GM12878 (cell line): ENCODE results near the gene DHFR. TPM values are rescaled to one million over a fixed set of nuclear protein-coding genes. Genes with fewer than 3 reads are reported as not detected.

Experiments used
- ATAC-seq: fragments of 200-7000 bp; cut with Tn5 transposase; 3 replicates; pipeline ENCODE4 v1.9.1; 2020; ENCODE audit warnings: mild to moderate bottlenecking, moderate library complexity
- BruUV-seq: library from RNA; stranded (reverse); fragments of 400-500 nt; replicated peaks from 2 replicates; lab custom pipeline; 2021; lab: Mats Ljungman, UMichigan
- CTCF ChIA-PET: fragments of 300-600 bp; sonication (Branson Sonifier 250); formaldehyde crosslinking; extraction: SDS; loops from one replicate; lab custom pipeline; 2021; ENCODE audit warnings: inconsistent platforms; lab: Yijun Ruan, JAX
- POLR2A ChIA-PET: fragments of 350-600 bp; formaldehyde crosslinking; extraction: SDS; loops from one replicate; lab custom pipeline; 2021; ENCODE audit warnings: inconsistent platforms; lab: Charles Lee
- RAD21 ChIA-PET: fragments of 300-600 bp; sonication (Branson Sonifier 250); formaldehyde crosslinking; loops from one replicate; lab custom pipeline; 2023; ENCODE audit warnings: antibody characterized with exemption; ENCODE audit not compliant: unreplicated experiment; lab: Charles Lee
- SMC1A ChIA-PET: fragments of 300-600 bp; sonication (Branson Sonifier 250); formaldehyde crosslinking; loops from one replicate; lab custom pipeline; 2023; ENCODE audit not compliant: unreplicated experiment, uncharacterized antibody; lab: Charles Lee
- DNase-seq: peaks from one replicate; pipeline ENCODE4 v3.0.0-alpha.2; 2011; ENCODE audit warnings: low read depth, low spot score
- FAIRE-seq: peaks from 3 replicates; lab custom pipeline; 2011; peaks lifted over from hg19 to GRCh38; lab: Jason Lieb, UNC
- H2AFZ ChIP-seq: 2 replicates; pipeline ENCODE4 v1.6.0; 2011; ENCODE audit warnings: low read depth, low read length, control low read depth; ENCODE audit not compliant: control insufficient read depth
- H3K27ac ChIP-seq: 2 replicates; pipeline ENCODE4 v1.5.1; 2011; ENCODE audit warnings: control low read depth; ENCODE audit not compliant: control insufficient read depth, insufficient read depth
- H3K27me3 ChIP-seq, 2 experiments: replicated peaks in 1 of 2; 2 replicates each; pipeline versions ENCODE4 v1.6.0 to v1.6.1; 2011; ENCODE audit warnings: low read length in 1 of 2; ENCODE audit not compliant: control insufficient read depth in 2 of 2, insufficient read depth in 2 of 2
- H3K36me3 ChIP-seq, 2 experiments: 2 replicates each; pipeline ENCODE4 v1.5.1; 2011; ENCODE audit warnings: low read length in 1 of 2; ENCODE audit not compliant: control insufficient read depth in 2 of 2, insufficient read depth in 2 of 2
- H3K4me1 ChIP-seq: 2 replicates; pipeline ENCODE4 v1.6.1; 2011; ENCODE audit warnings: mild to moderate bottlenecking, low read length, moderate library complexity, mixed read lengths; ENCODE audit not compliant: control insufficient read depth, insufficient read depth
- H3K4me2 ChIP-seq: 2 replicates; pipeline ENCODE4 v1.6.0; 2011; ENCODE audit warnings: control low read depth; ENCODE audit not compliant: control insufficient read depth, insufficient read depth
- H3K4me3 ChIP-seq: fragments of 200-600 bp; sonication (generic); 2 replicates; pipeline ENCODE4 v1.5.1; 2016
- H3K79me2 ChIP-seq: 2 replicates; pipeline ENCODE4 v1.6.0; 2011; ENCODE audit warnings: low read length; ENCODE audit not compliant: control insufficient read depth, insufficient read depth
- H3K9ac ChIP-seq: 2 replicates; pipeline ENCODE4 v1.8.0; 2011; ENCODE audit warnings: low read length, control low read depth, mixed read lengths; ENCODE audit not compliant: control insufficient read depth, insufficient read depth
- H3K9me3 ChIP-seq: replicated peaks from 3 replicates; pipeline ENCODE4 v1.5.1; 2011; ENCODE audit warnings: mild to moderate bottlenecking, low read length; ENCODE audit not compliant: control insufficient read depth, insufficient read depth
- H4K20me1 ChIP-seq: 2 replicates; pipeline ENCODE4 v1.6.0; 2011; ENCODE audit not compliant: control insufficient read depth, insufficient read depth
- ATF3 ChIP-seq: IDR thresholded peaks from 2 replicates; pipeline ENCODE4 v1.6.1; 2011; ENCODE audit warnings: low read depth, mild to moderate bottlenecking, low read length, moderate library complexity, borderline replicate concordance; ENCODE audit errors: extremely low read depth
- CHD1 ChIP-seq: IDR thresholded peaks from 2 replicates; pipeline ENCODE4 v1.6.1; 2012; ENCODE audit warnings: low read depth, low read length, improper control_type of control experiment
- CUX1 ChIP-seq: IDR thresholded peaks from 2 replicates; pipeline ENCODE4 v1.6.1; 2012; ENCODE audit warnings: improper control_type of control experiment, low read depth, low read length; ENCODE audit not compliant: insufficient replicate concordance
- JUND ChIP-seq: IDR thresholded peaks from 2 replicates; pipeline ENCODE4 v1.6.1; 2012; ENCODE audit warnings: low read depth, mild to moderate bottlenecking, low read length, improper control_type of control experiment, moderate library complexity
- MEF2B ChIP-seq: fragments of 450-650 bp; IDR thresholded peaks from 2 replicates; pipeline ENCODE4 v1.6.1; 2018; ENCODE audit warnings: mild to moderate bottlenecking, moderate library complexity; ENCODE audit not compliant: partially characterized antibody, poor library complexity, severe bottlenecking
- MYB ChIP-seq: fragments of 150-350 bp; IDR thresholded peaks from 2 replicates; pipeline ENCODE4 v1.6.1; 2014; ENCODE audit warnings: mild to moderate bottlenecking, low read depth, low read length, borderline replicate concordance
- RBBP5 ChIP-seq: fragments of 200-600 bp; sonication (generic); conservative IDR thresholded peaks from 2 replicates; pipeline ENCODE4 v1.6.1; 2016
- SIN3A ChIP-seq: IDR thresholded peaks from 2 replicates; pipeline ENCODE4 v1.6.1; 2012; ENCODE audit warnings: low read depth, low read length, improper control_type of control experiment
- SMAD5 ChIP-seq: IDR thresholded peaks from 2 replicates; pipeline ENCODE4 v1.6.1; 2016; ENCODE audit warnings: antibody characterized with exemption, low read depth
- STAT3 ChIP-seq: IDR thresholded peaks from 2 replicates; pipeline ENCODE4 v1.6.1; 2011; ENCODE audit warnings: low read depth, low read length, improper control_type of control experiment
- USF2 ChIP-seq: IDR thresholded peaks from 2 replicates; pipeline ENCODE4 v1.6.1; 2011; ENCODE audit warnings: low read depth, low read length, improper control_type of control experiment, borderline replicate concordance
- ZNF217 ChIP-seq: fragments of 450-650 bp; IDR thresholded peaks from 2 replicates; pipeline ENCODE4 v1.6.1; 2017; ENCODE audit warnings: antibody characterized with exemption, mild to moderate bottlenecking
- WGBS: methylation state at CpG from one replicate; pipeline ENCODE4 v1.1.6; 2016; ENCODE audit warnings: low lambda C conversion rate; ENCODE audit not compliant: insufficient replicate concordance, insufficient coverage; ENCODE audit errors: missing lambda C conversion rate; 5-methylcytosine and 5-hydroxymethylcytosine counted together
- in situ Hi-C: fragments of 300-500 bp; cut with MboI; formaldehyde crosslinking; loops from 9 replicates; pipeline ENCODE4 v1.14.3; 2018; ENCODE audit warnings: mixed read lengths
- intact Hi-C: fragments of 100-400 bp; cut with micrococcal nuclease; formaldehyde crosslinking; loops from one replicate; pipeline ENCODE4 v1.14.2; 2022; ENCODE audit not compliant: unreplicated experiment
- polyA plus RNA-seq, 11 experiments: library from polyadenylated mRNA; depleted of rRNA in 4 of 11; unstranded in 6 of 11; stranded (reverse) in 5 of 11; fragments of >200 nt; fragmentation: Nextera tagmentation in 4 of 11; fragmentation: Illumina TruSeq in 1 of 11; extraction: Ambion mirVana in 4 of 11; extraction: Trizol in 1 of 11; gene quantifications; 1 replicate in 1 of 11; 2 replicates in 10 of 11; pipeline versions ENCODE4 v1.2.1 to v1.2.3, GENCODE V29; 2011 to 2016; ENCODE audit warnings: inconsistent platforms in 2 of 11, missing spikeins in 2 of 11, low read depth in 1 of 11
- total RNA-seq, 4 experiments: library from RNA; depleted of rRNA in 3 of 4; stranded (reverse); fragments of >200 nt in 3 of 4; fragmentation: Illumina TruSeq in 1 of 4; extraction: Trizol in 1 of 4; gene quantifications; 2 replicates each; pipeline versions ENCODE4 v1.2.1 to v1.2.3, GENCODE V29; 2013 to 2021
- TF ChIP-seq, protein P1 (sequence below): IDR thresholded peaks from 2 replicates; pipeline ENCODE4 v1.6.1; 2012; ENCODE audit warnings: low read length, inconsistent platforms

The DHFR gene
- total and polyA plus RNA-seq, 10 of the 15 experiments (the other 5 are each of a cell fraction or from before 2014, with no cell fraction given), result 57.9 to 143 (median 71.4) TPM

DNA sequence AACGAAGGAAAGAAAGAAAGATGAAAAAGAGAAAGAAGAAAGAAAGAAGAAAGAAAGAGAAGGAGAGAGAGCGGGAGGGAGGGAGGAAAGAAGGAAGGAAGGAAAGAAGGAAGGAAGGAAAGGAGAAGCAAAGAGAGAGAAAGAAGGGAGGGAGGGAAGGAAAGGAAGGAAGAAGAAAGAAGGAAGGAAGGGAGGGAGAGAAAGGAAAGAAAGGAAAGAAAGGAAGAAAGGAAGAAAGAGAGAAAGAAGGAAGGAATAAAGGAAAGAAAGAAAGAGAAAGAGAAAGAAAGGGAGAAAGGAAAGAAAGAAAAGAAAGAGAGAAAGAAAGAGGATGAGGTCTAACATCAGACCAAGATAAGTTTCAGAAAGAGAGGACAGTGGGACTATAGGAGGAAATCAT, 75.7 kb downstream of the DHFR start:
- in situ Hi-C loops (no loop called here), intact Hi-C loops (no loop called here)
- DNase-seq (no peak), FAIRE-seq (no peak), ATAC-seq (no peak)
- RAD21 ChIA-PET, result no interaction called here
- no TSS peak for BruUV-seq
- Histone ChIP-seq H3K27ac (no peak overlapping the region), H4K20me1 (no peaks in the 10 kb centered on the region), H3K9ac (no peak overlapping the region), H2AFZ (no peak overlapping the region), H3K36me3 (no peaks in the 10 kb centered on the region), H3K27me3 (no peaks in the 10 kb centered on the region), H3K4me3 (no peak overlapping the region), H3K4me1 (no peaks in the 10 kb centered on the region), H3K4me2 (no peak overlapping the region), H3K9me3 (no peaks in the 10 kb centered on the region), H3K79me2 (no peaks in the 10 kb centered on the region)
- SMC1A ChIA-PET, result no interaction called here
- POLR2A ChIA-PET, result no interaction called here
- 7% methylated on average over 2 of the region's 2 CpGs for WGBS
- CTCF ChIA-PET, result no interaction called here
- TF ChIP-seq SIN3A, result no peak
- no peak for TF ChIP-seq JUND
- TF ChIP-seq, protein P1, sequence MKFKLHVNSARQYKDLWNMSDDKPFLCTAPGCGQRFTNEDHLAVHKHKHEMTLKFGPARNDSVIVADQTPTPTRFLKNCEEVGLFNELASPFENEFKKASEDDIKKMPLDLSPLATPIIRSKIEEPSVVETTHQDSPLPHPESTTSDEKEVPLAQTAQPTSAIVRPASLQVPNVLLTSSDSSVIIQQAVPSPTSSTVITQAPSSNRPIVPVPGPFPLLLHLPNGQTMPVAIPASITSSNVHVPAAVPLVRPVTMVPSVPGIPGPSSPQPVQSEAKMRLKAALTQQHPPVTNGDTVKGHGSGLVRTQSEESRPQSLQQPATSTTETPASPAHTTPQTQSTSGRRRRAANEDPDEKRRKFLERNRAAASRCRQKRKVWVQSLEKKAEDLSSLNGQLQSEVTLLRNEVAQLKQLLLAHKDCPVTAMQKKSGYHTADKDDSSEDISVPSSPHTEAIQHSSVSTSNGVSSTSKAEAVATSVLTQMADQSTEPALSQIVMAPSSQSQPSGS, result no peak
- no peak for TF ChIP-seq CUX1
- TF ChIP-seq ZNF217, result no peak
- no peak for TF ChIP-seq SMAD5
- no peak for TF ChIP-seq RBBP5
- no peak for TF ChIP-seq CHD1
- no peak for TF ChIP-seq MYB
- no peak for TF ChIP-seq ATF3
- no peak for TF ChIP-seq USF2
- no peak for TF ChIP-seq MEF2B
- no peak for TF ChIP-seq STAT3
